Measurements from ENCODE around the gene CLDND2. TPM values are rescaled to one million over a fixed set of nuclear protein-coding genes. Genes with fewer than 3 reads are reported as not detected.

The CLDND2 gene
- total and polyA plus RNA-seq, 4 donors, result 0.22 to 3.0 TPM; not detected in 2

DNA sequence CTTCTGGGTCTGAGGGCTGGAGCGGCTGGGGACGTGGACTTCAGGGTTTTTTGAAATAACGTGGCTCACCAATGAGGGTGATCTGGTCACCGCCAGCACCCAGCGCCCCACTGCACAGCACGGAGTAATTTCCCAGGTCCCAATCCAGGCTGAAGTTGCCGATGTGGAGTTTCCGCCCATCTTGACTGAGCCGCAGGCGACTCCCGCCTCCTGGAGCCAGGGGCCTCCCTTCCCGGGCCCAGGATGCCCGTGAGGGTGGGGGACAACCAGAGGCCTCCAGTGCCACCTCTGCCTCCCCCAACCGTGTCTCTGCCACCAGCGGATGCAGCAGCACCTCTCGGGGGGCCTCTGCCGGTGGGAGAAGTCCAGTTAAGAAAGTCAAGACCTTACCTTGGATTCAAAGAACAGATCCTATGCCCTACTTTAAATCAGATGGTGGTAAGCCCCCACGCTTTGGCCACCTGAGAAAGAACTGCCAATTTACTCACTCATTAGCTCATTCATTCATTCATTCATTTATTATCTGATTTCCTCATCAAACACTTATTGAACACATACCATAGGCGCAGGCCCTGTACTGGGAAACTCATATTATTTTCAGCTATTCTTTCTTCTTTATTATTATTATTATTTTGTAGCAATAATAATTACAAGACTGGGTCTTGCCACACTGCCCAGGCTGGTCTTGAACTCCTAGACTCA lies 30.8 kb downstream of the CLDND2 start:
- H3K27me3 ChIP-seq (ENCODE audit: control insufficient read depth in 4 of 4, insufficient read depth in 4 of 4, low read length in 3 of 4), result no peaks in the 10 kb centered on the region
- H3K4me1 ChIP-seq (ENCODE audit: control insufficient read depth in 4 of 4, insufficient read depth in 4 of 4, low read length in 3 of 4), result peaks cover 7 to 17% (median 13%) of the 10 kb centered on the region in 4 donors
- DNase-seq (ENCODE audit: low spot score), result no peak
- H3K27ac ChIP-seq (ENCODE audit: low read depth in 1 of 2, low read length in 2 of 2), result no peak overlapping the region
- 89% methylated on average over 19 of the region's 19 CpGs for WGBS
- no peaks in the 10 kb centered on the region for H3K36me3 ChIP-seq (ENCODE audit: control insufficient read depth in 4 of 4, insufficient read depth in 3 of 4, low read depth in 1 of 4, low read length in 3 of 4)
- H3K9me3 ChIP-seq (ENCODE audit: control insufficient read depth in 4 of 4, low read length in 3 of 4), result no peaks in the 10 kb centered on the region
- no peak for TF ChIP-seq CTCF (IDR thresholded peaks at IDR 0.05; ENCODE audit: low read depth, low read length, missing input control)
- H3K9ac ChIP-seq (ENCODE audit: low read depth in 1 of 2, low read length in 2 of 2), result no peak overlapping the region
- H3K4me3 ChIP-seq (ENCODE audit: low read depth in 1 of 3, low read length in 3 of 3), result no peak overlapping the region

DNA sequence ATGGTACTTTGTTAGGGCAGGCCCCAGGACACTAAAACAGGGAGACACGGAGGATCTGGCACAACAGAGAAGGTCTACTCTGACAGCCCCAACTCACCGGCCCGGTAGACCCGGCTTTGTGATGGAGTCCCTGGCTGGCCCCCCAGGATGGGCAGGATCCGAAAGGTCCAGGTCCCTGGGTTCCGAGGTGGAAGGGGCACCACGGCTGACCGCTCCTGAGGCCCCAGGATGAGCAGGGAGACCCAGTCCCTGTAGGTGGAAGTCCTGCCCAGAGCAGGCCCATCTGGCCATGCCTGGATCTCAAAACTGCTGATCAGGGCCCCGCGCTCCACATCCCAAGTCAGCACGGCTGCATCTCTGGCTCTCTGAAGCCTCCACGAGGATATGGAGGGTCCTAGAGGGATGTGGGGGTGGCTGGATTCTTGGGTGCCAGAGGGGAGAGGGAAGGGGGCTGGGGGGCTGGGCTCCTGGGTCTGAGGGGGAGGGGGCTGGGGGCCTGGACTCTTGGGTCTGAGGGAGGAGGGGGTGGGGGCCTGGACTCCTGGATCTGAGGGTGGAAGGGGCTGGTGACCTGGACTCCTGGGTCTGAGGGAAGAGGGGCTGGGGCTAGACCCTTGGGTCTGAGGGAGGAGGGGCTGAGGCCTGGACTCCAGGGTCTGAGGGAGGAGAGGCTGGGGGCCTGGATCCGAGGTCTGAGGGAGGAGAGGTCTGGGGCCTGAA lies 31.5 kb downstream of the CLDND2 start:
- no peak for DNase-seq (ENCODE audit: low spot score)
- H3K9ac ChIP-seq (ENCODE audit: low read depth in 1 of 2, low read length in 2 of 2), result no peak overlapping the region
- H3K4me1 ChIP-seq (ENCODE audit: control insufficient read depth in 4 of 4, insufficient read depth in 4 of 4, low read length in 3 of 4), result peaks cover 7 to 17% (median 13%) of the 10 kb centered on the region in 4 donors
- H3K4me3 ChIP-seq (ENCODE audit: low read depth in 1 of 3, low read length in 3 of 3), result no peak overlapping the region
- no peaks in the 10 kb centered on the region for H3K36me3 ChIP-seq (ENCODE audit: control insufficient read depth in 4 of 4, insufficient read depth in 3 of 4, low read depth in 1 of 4, low read length in 3 of 4)
- TF ChIP-seq HNF4A (conservative IDR thresholded peaks at IDR 0.05) (no peak), RAD21 (IDR thresholded peaks at IDR 0.05) (no peak), JUND (IDR thresholded peaks at IDR 0.05) (no peak), TAF1 (conservative IDR thresholded peaks at IDR 0.05) (no peak), GABPA (IDR thresholded peaks at IDR 0.05 in 1 of 2, conservative IDR thresholded peaks at IDR 0.05 in 1 of 2) (no peak)
- H3K9me3 ChIP-seq (ENCODE audit: control insufficient read depth in 4 of 4, low read length in 3 of 4), result no peaks in the 10 kb centered on the region
- 97% methylated on average over 13 of the region's 13 CpGs for WGBS
- no peak overlapping the region for H3K27ac ChIP-seq (ENCODE audit: low read depth in 1 of 2, low read length in 2 of 2)
- no peaks in the 10 kb centered on the region for H3K27me3 ChIP-seq (ENCODE audit: control insufficient read depth in 4 of 4, insufficient read depth in 4 of 4, low read length in 3 of 4)

DNA sequence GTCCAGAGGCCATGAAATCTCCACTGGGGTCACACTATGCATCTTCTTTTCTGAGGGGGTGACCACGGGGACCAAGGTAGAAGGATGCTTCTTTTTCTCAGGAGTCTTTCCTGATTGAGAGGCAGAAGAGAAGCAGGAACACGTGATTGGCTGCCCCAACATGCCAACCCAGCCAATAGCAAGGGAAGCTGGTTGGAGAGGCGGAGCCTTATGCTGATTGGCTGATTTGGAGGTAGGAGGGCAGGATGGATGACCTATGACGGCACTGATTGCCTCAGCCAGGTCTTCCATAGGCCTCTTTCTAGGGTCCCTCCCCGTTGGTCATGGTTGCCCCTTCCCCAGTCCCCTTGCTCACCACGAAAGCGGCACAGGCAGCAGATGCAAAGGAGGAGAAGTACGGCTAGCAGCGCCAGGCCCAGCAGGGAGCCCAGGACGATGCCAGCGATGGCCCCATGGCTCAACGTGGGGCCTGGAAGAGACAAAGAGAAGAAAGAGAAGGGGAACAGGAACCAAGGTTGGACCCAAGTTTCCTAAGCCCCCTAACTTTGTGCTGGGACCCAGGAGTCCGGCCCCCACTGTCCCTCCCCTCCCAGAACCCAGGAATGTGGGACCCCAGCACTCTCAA lies 34.9 kb downstream of the CLDND2 start:
- Histone ChIP-seq H3K4me1 (ENCODE audit: control insufficient read depth in 4 of 4, insufficient read depth in 4 of 4, low read length in 3 of 4) (peaks cover 0 to 5% (median 2%) of the 10 kb centered on the region in 4 donors), H3K9ac (ENCODE audit: low read depth in 1 of 2, low read length in 2 of 2) (no peak overlapping the region), H3K27me3 (ENCODE audit: control insufficient read depth in 4 of 4, insufficient read depth in 4 of 4, low read length in 3 of 4) (no peaks in the 10 kb centered on the region), H3K4me3 (ENCODE audit: low read depth in 1 of 3, low read length in 3 of 3) (no peak overlapping the region), H3K9me3 (ENCODE audit: control insufficient read depth in 4 of 4, low read length in 3 of 4) (no peaks in the 10 kb centered on the region), H3K36me3 (ENCODE audit: control insufficient read depth in 4 of 4, insufficient read depth in 3 of 4, low read depth in 1 of 4, low read length in 3 of 4) (peaks cover 0 to 6% (median 0%) of the 10 kb centered on the region in 4 donors), H3K27ac (ENCODE audit: low read depth in 1 of 2, low read length in 2 of 2) (no peak overlapping the region)
- no peak for DNase-seq (ENCODE audit: low spot score)
- TF ChIP-seq HNF4G (IDR thresholded peaks at IDR 0.05) (no peak), MAX (IDR thresholded peaks at IDR 0.05) (no peak), YY1 (IDR thresholded peaks at IDR 0.05) (no peak), GABPA (IDR thresholded peaks at IDR 0.05 in 1 of 2, conservative IDR thresholded peaks at IDR 0.05 in 1 of 2) (no peak)
- WGBS, result 96% methylated on average over 13 of the region's 13 CpGs
